ENCODE data around the gene VAV3.

- no peak for TF ChIP-seq CTCF (conservative IDR thresholded peaks at IDR 0.05 in 1 of 2, IDR thresholded peaks at IDR 0.05 in 1 of 2; ENCODE audit: low read depth in 1 of 2, low read length in 2 of 2)
- TF ChIP-seq EZH2 (IDR thresholded peaks at IDR 0.05; ENCODE audit: low read length, missing control alignments): no peak
Observed at GRCh38 chr1:107657356-107657755, 307.6 kb downstream of the VAV3 start.

Data from fibroblast of lung (primary cell).